Neural progenitor cell (in vitro differentiated cells): ENCODE results near the gene GAS2.

ENCODE experiments used
- EZH2 ChIP-seq: fragments of 200-600 bp; sonication (generic); IDR thresholded peaks from 2 replicates; pipeline ENCODE4 v1.6.1; 2017; ENCODE audit warnings: antibody characterized with exemption, mild to moderate bottlenecking, moderate library complexity
- EZH2phosphoT487 ChIP-seq: fragments of 200-600 bp; sonication (generic); IDR thresholded peaks from 2 replicates; pipeline ENCODE4 v1.6.1; 2017; ENCODE audit warnings: antibody characterized with exemption
- TF ChIP-seq, protein P1 (sequence below): fragments of 200-600 bp; sonication (generic); IDR thresholded peaks from 2 replicates; pipeline ENCODE4 v1.5.1; 2017; ENCODE audit warnings: antibody characterized with exemption, mild to moderate bottlenecking

DNA sequence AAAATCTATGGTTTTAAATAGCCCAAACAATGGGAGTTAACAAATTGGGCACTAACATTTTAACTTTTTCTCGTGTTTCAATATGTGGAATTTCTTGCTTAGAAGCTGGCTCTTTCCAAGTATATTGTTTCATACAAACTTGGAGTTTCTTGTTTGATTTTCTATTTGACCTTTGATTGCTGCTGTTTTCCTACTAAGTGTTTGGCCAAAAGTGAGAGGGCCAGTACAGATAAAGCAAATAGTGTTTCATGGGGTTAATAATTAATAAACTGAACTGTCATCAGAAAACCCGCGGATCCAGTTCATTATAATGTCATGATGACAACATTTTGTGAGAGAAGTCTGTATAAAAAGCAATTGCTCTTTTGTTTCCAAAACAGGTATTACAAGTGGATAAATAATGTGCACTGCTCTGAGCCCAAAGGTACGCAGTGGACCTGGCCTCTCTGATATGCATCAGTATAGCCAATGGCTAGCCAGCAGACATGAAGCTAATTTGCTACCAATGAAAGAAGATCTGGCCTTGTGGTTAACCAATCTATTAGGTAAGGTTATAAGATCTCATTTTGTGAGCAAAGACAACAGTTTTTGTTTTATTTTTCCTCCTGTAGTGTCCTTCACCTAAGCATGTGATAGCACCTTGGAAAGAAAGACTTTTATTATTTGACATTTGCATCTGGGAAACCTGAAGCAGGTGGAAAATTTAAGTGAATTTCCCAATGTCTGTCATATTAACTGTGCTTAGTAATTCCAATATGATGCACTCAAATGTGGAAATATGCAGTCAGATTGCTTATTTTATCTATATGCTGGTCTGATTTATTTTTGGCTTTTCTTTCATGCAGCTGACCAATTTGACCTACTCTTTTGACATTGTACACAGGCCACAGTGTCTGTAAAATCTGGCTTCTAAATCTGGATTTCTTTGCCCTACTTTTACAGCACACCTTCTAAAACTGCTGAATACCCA lies 8.3 kb downstream of the GAS2 start:
- TF ChIP-seq EZH2: no peak
- TF ChIP-seq, protein P1, sequence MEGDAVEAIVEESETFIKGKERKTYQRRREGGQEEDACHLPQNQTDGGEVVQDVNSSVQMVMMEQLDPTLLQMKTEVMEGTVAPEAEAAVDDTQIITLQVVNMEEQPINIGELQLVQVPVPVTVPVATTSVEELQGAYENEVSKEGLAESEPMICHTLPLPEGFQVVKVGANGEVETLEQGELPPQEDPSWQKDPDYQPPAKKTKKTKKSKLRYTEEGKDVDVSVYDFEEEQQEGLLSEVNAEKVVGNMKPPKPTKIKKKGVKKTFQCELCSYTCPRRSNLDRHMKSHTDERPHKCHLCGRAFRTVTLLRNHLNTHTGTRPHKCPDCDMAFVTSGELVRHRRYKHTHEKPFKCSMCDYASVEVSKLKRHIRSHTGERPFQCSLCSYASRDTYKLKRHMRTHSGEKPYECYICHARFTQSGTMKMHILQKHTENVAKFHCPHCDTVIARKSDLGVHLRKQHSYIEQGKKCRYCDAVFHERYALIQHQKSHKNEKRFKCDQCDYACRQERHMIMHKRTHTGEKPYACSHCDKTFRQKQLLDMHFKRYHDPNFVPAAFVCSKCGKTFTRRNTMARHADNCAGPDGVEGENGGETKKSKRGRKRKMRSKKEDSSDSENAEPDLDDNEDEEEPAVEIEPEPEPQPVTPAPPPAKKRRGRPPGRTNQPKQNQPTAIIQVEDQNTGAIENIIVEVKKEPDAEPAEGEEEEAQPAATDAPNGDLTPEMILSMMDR: no peak
- TF ChIP-seq EZH2phosphoT487: no peak
